GM23338 (cell line): ENCODE data around the gene NADK2.

Experiments
- CREB1 ChIP-seq: fragments of 250-450 bp; sonication (Bioruptor Pico); IDR thresholded peaks from 2 replicates; pipeline ENCODE4 v1.5.0; 2020; ENCODE audit warnings: low read depth, mild to moderate bottlenecking, moderate library complexity
- EZH2 ChIP-seq: fragments of 200-600 bp; sonication (generic); IDR thresholded peaks from one replicate; pipeline ENCODE4 v1.8.0; 2017; ENCODE audit warnings: antibody characterized with exemption, mild to moderate bottlenecking, low read depth; ENCODE audit not compliant: unreplicated experiment
- EZH2phosphoT487 ChIP-seq: fragments of 200-600 bp; sonication (generic); IDR thresholded peaks from one replicate; pipeline ENCODE4 v1.8.1; 2018; ENCODE audit warnings: antibody characterized with exemption; ENCODE audit not compliant: unreplicated experiment
- JUNB ChIP-seq: IDR thresholded peaks from one replicate; pipeline ENCODE4 v1.6.1; 2016; ENCODE audit warnings: antibody characterized with exemption; ENCODE audit not compliant: unreplicated experiment
- POLR2AphosphoS5 ChIP-seq: IDR thresholded peaks from 2 replicates; pipeline ENCODE4 v1.6.1; 2016; ENCODE audit warnings: antibody characterized with exemption, low read depth
- STAT1 ChIP-seq: IDR thresholded peaks from one replicate; pipeline ENCODE4 v1.6.1; 2016; ENCODE audit warnings: antibody characterized with exemption; ENCODE audit not compliant: unreplicated experiment
- ZNF114 ChIP-seq: fragments of 250-450 bp; sonication (Bioruptor Pico); IDR thresholded peaks from 2 replicates; pipeline ENCODE4 v1.5.0; 2020; ENCODE audit warnings: mild to moderate bottlenecking, moderate library complexity
- ZNF331 ChIP-seq: fragments of 250-450 bp; sonication (Bioruptor Pico); IDR thresholded peaks from 2 replicates; pipeline ENCODE4 v1.5.0; 2020; ENCODE audit warnings: low read depth, mild to moderate bottlenecking, moderate library complexity
- TF ChIP-seq, protein P1 (sequence below), 2 experiments: fragments of 200-600 bp in 1 of 2; sonication (generic) in 1 of 2; conservative IDR thresholded peaks; 2 replicates each; pipeline versions ENCODE4 v1.5.1 to v1.6.1; 2016 to 2017; ENCODE audit warnings: antibody characterized with exemption in 2 of 2, low read depth in 2 of 2, mild to moderate bottlenecking in 2 of 2, moderate library complexity in 1 of 2
- TF ChIP-seq, protein P2 (sequence below): IDR thresholded peaks from one replicate; pipeline ENCODE4 v1.6.1; 2018; ENCODE audit warnings: antibody characterized with exemption; ENCODE audit not compliant: unreplicated experiment

DNA sequence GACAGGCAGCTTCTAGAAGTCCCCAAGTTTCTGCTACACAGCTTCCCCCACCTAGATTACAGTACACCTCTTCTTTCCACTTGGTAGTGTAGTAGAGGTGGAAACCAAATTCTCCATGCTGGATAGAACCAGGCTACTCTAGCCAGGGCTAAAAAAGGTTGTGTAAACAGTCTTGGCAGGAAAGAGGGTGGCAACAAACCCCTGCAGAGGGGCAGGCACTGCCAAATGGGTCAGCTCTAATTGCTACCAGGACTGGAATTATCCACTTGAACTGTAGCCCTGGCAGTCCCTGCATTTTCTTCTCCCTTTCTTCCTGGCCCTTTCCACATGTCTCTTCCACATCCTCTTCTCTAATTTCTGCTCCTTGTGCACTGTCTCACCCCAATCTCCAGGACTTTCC is 35.1 kb upstream of the NADK2 start:
- TF ChIP-seq, protein P1, sequence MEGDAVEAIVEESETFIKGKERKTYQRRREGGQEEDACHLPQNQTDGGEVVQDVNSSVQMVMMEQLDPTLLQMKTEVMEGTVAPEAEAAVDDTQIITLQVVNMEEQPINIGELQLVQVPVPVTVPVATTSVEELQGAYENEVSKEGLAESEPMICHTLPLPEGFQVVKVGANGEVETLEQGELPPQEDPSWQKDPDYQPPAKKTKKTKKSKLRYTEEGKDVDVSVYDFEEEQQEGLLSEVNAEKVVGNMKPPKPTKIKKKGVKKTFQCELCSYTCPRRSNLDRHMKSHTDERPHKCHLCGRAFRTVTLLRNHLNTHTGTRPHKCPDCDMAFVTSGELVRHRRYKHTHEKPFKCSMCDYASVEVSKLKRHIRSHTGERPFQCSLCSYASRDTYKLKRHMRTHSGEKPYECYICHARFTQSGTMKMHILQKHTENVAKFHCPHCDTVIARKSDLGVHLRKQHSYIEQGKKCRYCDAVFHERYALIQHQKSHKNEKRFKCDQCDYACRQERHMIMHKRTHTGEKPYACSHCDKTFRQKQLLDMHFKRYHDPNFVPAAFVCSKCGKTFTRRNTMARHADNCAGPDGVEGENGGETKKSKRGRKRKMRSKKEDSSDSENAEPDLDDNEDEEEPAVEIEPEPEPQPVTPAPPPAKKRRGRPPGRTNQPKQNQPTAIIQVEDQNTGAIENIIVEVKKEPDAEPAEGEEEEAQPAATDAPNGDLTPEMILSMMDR (conservative IDR thresholded peaks at IDR 0.05; ENCODE audit: low read depth in 2 of 2) = no peak
- TF ChIP-seq EZH2 (no peak), POLR2AphosphoS5 (no peak), EZH2phosphoT487 (no peak), CREB1 (CRISPR knock-in tag) (no peak), ZNF331 (CRISPR knock-in tag) (no peak), STAT1 (no peak), ZNF114 (CRISPR knock-in tag) (no peak), JUNB (no peak)
- TF ChIP-seq, protein P2, sequence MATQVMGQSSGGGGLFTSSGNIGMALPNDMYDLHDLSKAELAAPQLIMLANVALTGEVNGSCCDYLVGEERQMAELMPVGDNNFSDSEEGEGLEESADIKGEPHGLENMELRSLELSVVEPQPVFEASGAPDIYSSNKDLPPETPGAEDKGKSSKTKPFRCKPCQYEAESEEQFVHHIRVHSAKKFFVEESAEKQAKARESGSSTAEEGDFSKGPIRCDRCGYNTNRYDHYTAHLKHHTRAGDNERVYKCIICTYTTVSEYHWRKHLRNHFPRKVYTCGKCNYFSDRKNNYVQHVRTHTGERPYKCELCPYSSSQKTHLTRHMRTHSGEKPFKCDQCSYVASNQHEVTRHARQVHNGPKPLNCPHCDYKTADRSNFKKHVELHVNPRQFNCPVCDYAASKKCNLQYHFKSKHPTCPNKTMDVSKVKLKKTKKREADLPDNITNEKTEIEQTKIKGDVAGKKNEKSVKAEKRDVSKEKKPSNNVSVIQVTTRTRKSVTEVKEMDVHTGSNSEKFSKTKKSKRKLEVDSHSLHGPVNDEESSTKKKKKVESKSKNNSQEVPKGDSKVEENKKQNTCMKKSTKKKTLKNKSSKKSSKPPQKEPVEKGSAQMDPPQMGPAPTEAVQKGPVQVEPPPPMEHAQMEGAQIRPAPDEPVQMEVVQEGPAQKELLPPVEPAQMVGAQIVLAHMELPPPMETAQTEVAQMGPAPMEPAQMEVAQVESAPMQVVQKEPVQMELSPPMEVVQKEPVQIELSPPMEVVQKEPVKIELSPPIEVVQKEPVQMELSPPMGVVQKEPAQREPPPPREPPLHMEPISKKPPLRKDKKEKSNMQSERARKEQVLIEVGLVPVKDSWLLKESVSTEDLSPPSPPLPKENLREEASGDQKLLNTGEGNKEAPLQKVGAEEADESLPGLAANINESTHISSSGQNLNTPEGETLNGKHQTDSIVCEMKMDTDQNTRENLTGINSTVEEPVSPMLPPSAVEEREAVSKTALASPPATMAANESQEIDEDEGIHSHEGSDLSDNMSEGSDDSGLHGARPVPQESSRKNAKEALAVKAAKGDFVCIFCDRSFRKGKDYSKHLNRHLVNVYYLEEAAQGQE = no peak
